SIG-M5 (cell line): Measurements from ENCODE around the gene OCA2.

Experiments
- DNase-seq: peaks from one replicate; lab custom pipeline; 2025; lab: John Stamatoyannopoulos, UW

The OCA2 gene

DNA sequence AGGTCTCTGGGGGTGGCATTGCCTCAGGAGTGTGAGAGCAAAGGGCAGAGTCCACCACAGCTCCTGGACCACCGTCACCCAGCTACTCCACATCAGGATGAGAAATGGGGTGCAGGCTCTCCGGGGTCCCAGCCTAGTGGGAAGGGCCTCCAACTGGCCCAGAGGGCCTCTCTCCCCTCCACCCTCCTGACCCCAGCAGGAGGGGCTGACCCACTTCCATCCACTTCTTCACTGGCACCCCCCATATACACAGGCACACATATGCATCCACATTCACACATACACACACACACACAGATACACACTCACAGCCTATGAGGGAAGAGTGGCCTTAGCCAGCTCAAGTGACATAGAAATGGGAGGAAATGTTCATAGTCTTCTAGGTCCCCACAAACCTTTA is 286.0 kb downstream of the OCA2 start:
- no peak for DNase-seq

DNA sequence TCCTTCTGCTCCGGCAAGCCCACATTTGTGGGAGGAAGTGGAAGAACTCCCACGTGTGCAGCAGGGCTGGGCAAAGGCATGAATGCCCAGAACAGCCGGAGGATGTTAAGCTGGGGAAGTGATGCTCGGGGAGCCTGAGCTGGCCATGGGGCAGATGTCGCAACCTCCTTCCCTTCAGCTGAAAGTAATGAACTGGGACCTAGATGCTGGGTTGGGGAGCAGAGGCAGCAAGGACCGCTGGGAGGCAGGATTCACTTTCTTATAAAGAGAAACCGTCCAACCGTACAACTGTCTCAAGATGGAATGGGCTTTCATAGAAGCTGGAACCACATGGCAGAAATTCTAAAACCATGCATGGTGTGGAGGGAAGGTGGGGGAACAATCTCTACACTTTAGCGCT is 290.9 kb downstream of the OCA2 start:
- DNase-seq = no peak

DNA sequence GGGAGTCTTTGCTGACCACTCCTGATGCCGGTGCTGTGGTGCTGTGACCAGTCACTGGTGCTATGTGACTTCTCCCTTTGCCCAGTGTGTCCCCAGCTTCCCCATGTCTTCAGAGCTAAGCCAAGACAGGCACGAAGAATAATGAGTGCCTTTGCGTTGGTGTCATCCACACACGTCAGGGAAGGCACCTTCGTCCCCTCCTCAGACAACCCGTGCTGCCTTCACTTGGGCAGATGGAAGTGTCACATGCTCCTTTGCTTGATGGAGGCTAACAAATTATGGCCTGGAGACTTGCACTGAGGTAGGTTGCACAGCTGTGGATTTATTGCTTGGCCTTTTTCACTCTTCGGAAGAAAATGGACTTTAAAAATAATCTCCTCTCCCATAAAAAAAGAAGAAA is 291.8 kb downstream of the OCA2 start:
- no peak for DNase-seq

DNA sequence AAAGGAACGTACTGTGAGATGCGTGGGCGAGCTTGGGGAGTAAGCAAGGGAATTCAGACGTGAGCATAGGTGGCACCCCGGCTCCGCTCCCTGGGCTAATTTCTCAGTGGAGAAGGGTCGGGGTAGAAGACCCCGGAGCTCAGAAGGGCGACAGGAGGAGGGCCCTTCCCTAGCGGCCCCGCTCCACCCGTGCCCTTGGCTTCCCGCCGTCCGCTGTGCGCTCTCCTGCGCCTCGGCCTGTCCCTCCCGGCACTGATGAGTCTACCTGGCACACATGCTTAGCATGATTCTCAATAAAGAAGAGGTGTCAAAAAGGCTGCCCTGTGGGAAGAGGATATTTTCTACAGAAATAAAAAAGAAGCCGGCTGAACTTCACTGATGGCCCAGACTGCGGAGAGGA is 292.7 kb downstream of the OCA2 start:
- DNase-seq = no peak

DNA sequence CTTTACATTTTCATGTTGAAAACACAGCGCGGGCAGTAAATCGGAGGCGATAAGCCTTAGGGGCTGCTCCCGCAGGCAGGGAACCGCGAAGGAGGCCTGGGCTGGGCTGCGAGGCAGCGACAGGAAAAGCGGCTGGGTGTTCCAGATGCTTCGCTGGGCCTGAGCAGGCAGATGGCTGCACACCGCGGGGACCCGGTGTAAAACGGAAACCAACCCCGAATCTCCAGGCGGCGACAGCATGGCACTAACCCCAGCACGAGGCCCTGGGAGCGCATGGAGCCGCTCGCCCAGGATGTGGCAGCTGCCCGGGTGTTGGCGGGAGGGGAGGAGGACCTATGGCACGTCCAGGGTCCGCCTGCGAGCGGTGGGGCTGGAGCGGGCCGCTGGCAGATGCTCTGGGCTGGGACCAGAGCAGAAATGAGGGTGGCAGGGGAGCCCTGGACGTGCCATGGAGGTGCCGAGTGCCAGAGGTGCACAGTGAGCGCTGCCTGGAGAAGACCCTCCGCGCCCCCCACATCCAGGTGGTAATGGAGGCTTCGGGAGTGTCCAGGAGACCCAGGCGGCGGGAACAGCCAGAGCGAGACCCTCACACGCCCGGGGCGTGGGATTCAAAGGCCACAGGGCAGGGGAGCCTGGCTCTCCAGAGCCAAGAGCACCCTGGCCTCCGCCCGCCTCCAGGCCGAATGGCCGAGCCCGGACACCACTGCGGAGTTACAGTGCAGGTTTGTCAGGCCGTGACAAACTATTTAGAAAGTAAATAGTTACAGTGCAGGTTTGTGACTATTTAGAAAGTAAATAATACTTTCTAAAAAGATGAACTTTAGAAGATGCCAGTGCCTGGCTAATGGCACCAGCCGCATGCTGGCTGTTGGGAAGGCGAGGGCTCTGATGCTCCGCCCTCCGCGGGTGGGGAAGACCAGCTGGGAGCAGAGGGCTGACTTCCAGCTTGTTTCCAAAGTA is 293.6 kb downstream of the OCA2 start:
- DNase-seq = no peak

DNA sequence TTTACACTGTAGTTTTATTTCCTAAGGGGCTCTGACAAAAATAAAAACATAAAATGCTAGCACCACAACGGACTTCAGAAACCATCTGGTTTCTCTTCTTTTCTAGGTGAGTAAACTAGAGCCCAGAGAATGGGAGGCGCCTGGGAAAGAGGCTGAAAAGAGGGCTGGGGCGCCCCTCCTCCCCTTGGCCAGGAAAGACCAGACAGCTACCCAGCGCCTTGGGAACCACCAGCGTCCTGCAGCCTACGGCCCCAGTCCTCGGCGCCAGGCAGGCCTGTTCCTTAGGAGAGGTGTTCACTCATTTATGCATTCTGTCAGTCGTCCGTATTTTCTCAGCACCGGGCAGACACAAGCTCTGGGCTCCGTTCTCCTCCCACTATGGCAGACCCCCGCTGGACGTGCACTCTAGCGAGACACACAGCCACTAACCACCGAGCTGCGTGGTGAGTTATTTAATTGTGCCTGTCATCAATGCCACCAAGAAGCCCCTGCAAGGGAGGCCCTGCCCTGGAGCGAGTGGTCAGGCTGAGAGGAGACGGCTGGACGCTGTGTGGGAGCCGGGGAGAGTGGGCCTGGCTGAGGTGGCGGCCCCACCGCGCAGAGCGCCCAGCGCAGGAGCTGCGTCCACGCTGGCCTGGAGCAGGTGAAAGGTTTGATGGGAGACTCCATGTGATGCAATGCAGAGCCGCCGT is 294.4 kb downstream of the OCA2 start:
- DNase-seq = no peak

DNA sequence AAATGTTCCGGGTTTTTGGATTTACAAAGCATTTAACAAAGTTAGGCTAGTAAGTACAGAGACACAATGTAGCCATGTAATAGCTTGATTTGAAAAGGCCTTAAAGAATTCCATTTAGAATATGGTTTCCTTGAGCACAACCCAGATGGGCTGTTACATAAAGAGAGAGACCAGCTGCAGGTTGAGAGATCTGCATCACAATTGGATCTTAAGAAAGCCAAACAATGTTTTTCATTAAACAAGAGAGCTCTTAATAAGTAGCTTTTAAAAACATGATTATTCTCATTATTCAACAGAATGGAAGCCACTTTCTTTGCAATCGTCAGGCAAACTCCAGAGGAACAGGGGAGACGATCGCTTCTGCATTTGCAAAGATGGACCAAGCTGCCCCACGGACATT is 300.3 kb downstream of the OCA2 start:
- no peak for DNase-seq

DNA sequence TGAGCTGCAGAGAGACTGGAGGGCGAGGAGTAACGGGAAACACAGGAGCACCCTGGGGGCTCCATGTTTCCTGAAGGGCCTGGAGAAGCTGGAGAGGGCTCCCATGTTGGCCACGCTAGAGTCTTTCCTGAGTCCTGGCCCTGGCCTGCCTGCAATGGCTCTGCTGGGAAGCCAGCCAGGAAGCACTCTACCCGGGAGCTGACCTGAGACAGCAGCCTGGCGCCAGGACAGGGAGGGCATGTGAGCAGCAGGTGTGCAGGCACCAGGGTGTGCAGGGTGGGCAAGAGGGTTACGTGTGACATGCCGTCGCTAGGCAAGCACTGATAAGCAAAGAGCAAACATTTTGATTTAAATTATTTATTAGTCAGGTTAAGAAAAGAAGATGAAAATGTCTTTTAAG is 301.4 kb downstream of the OCA2 start:
- no peak for DNase-seq

DNA sequence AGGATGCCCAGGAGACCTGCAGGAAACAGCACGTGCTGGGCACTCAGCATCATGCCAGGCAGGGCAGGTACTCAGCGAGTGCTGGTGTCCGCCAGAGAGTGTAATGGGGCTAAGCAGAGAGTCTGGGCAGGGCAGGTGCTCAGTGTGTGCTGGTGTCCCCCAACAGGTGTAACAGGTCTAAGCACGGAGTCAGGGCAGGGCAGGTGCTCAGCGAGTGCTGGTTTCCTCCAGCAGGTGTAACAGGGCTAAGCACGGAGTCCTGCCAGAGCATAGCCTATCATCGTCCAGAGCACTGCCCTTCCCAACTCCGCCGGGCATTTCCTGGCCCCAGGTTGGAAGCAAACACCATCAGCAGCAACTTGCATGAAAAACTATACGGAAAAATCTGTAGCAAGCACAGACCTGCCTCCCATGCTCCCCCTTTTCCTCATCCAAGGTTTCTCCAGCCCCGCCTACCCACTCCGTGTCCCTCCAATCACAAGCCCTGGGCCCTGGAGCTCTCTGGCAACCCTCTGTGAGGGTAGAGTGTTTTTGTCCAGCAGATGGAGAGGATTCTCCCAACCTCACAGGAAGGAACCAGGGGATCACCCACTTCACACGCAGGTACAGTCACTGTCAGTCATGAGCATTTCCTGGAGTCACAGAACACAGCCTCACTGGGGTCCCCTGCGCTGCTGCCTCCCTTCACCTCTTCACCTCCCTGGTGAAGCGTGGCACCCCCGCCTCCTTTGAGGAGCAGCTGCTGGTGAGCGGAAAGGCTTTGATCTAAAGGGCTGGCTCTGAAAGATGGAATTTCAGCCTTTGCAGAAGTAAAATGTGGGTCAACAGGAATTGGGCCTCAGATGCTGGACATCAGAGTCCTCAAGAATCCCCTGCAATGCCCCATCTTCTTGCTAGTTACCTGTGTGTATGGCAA is 302.5 kb downstream of the OCA2 start:
- no peak for DNase-seq

DNA sequence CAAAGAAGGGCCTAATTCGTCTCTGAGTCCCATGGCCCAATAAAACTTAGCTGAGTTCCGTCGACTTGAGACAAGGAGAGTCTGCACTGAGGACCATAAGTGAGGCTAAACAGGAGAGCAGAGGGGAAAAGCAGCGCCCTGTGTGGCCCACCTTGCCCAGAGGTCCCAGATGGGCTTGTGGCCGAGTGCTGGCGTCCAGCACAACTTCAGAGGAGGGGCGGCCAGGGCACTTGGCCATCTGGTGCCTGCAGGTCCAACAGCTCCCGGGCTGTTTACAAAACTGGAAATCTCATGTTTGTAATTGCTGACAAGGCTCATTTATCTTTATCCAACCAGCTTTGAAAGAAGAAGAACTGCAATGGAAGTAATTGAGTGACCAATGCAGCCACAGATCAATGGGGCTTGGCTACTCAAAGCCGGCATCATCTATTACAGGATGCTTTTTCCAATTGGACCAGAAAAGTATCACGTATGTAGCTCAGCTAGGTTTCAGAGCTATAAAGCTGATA is 306.3 kb downstream of the OCA2 start:
- no peak for DNase-seq

DNA sequence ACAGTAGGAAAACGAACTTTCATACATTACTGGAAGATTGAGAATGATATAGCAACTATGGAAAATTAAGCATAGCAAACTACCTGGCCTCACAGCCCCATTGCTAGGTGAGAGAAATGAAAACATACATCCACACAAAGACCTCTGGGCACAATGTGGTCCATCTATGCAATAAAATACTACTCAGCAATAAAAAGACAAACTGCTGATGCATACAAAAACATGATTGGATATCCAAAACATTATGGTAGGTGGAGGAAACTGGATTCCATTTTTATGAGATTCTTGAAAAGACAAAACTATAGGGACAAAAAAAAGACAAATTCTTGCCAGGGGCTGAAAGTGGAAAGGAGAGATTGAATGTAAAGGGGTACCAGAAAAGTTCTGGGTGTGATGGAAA is 308.8 kb downstream of the OCA2 start:
- DNase-seq = no peak

DNA sequence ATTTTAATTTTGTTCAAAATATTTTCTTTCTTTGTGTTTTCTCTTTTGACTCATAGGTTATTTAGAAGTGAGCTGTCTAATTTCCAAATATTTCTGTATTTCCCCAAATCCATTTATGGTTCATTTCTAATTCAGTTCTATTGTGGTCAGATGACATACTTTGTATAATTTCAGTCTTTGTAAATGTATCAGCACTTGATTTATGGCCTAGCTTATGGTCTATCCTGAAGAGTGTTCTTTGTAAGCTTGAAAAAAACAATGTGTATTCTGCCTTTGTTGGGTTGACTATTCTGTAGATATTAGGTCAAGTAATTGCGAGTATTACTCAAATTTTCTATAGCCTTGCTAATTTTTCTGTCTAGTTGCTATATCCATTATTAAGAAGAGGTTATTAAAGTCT is 311.2 kb downstream of the OCA2 start:
- DNase-seq = no peak

DNA sequence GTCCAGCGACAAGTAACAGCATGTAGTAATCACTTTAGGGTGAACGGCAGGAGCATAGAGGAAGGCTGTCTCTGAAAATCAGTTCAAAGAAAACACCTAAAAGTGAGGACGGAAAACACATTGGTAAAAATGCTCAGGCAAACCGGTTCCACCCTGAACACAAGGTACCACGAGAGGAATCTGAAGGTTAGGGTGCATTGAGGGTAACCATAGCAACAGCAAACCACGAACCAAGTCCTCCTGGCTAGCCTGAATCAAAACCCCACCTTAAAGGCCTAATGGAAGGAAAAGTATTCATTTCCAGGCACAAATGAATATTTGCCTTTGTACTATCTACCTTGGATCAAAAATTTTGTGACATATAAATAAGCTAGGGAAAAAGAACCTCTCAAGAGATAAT is 315.0 kb downstream of the OCA2 start:
- DNase-seq = no peak

DNA sequence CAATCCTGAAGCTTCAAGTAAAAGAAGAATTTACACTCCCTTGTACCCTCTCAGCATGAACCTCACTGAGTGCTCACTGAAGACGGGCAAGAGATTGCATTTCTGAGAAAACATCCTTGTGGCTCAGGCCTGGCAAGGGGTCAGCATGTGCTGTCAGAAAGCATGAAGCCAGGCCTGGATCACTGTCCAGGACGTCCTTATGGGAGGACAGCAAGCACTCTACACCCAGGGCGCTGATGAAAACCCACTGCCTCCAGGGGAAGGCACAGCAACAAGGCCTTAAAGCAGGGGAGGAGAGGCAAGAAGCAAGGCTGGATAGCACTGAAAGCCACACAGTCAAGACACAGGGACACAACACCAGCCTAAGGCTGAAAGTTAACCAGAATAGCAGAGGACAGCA is 315.4 kb downstream of the OCA2 start:
- DNase-seq = no peak

DNA sequence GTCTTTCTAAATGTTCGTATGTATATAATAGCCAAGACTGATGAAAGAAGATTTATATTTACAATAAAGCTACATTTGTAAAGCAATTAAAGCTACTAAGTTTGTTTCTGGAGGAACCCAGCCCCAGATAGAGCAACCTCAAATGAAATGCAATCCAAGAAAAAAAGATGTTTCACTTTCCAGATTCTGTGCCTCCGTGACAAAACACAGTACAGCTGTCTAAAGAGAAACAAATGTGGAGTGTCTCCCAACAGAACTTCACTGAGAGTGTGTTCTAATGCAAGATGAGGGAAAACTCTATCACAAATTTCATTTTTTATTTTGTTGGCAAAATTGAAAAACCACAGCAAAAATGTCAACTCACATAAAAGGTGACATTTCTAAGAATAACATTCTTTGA is 317.0 kb downstream of the OCA2 start:
- DNase-seq = no peak

DNA sequence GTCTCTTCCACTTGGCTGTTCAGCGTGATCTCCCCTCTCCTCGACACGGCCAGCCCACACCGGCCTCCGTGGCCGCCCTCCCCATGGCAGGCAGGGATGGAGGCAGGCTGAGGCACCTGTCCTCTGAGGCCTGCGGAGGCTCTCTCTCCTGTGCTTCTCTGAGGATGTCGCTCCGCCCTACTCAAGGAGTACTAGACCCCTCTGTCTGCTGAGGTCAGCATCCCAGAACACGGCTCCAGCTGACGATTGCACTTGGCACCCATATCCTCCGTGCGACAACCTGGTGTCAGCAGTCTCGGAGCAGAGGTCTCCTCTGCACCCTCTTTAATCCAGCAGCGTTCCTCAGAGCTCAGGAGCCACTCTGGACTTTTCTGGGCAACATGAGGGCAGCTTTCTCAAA is 322.6 kb downstream of the OCA2 start:
- DNase-seq = no peak

DNA sequence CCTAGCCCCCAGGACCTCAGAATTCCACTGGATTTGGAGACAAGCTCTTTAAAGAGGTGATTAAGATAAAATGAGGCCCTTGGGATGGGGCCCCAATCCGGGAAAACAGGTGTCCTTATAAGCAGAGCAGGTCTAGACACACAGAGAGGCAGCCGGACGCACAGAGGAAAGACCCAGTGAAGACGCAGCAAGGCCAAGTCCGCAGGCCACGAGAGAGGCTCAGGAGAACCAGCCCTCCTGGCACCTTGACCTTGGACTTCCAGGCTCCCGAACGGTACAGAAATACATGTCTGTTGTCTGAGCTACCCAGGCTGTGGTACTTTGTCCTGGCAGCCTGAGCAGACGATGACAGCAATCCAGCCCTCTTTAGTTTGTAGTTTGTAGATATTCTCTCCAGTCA is 324.5 kb downstream of the OCA2 start:
- DNase-seq = no peak

DNA sequence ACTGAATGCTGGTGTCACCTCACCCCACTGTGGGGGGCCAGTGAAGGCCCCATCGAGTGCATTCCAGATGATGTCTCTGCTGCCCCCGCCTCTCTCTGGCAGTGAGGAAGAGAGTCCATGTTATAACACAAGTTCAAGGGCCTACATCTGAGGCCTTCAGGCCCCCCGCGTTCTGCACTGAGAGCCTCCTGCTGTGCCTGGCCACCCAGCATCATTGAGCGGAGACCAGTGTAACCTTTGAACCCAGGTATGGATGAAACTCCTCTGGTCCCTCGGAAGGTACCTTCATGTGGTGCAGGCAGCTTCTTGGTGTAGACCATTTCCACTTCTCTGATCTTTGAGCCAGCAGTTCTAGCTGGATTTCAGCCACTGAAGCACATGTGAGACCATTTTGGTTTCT is 324.9 kb downstream of the OCA2 start:
- no peak for DNase-seq

DNA sequence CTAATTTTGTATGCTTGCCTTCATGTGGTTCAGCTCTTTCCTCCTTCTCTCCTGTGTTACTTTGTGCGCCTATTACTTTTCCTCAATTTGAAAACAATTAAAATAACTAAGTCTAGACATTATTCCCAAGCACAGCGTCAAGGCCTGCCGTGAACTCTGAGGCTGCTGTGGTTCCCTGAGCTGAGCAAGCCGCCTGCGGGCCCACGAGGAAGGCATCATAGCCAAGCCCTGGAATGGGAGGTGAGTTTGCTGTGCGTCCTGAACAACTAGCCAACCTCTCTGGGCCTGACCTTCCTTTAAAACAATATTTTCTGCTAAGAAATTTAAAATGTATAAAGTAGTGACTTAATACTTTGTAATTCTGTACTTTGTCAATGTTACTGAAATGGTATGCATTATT is 327.2 kb downstream of the OCA2 start:
- DNase-seq = no peak

DNA sequence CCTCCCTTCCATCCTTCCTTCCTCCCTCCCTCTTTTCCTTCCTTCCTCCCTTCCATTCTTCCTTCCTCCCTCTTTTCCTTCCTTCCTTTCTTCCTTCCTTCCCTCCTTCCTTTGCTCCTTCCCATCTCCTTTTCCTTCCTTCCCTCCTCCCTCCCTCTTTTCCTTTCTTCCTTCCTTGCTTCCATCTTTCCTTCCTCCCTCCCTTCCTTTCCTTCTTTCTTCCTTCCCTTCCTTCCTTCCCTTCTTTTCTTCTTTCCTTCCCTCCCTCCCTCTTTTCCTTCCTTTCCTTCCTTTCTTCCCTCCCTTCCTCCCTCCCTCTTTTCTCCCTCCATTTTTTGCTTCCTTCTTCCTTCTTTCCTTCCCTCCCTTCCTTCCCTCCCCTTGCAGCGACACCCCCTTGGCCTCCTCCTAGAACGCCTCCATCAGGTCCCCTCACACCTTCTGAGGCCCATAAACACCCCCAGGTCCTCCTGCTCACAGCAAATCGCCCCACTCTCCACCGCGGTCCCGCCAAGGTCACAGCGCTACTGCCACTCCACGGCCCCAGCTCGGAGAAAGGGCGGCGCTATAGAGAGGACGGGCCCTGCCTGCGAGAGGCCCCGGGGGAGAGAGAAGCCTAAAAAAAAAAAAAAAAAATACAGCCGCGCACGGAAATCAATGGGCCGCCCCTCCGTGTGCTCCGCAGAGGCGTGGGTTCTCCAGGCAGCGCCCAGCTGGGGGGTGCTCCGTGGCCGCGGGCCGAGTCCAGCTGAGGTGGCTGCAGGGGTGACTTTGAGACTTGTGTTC is 328.2 kb downstream of the OCA2 start:
- DNase-seq = no peak

DNA sequence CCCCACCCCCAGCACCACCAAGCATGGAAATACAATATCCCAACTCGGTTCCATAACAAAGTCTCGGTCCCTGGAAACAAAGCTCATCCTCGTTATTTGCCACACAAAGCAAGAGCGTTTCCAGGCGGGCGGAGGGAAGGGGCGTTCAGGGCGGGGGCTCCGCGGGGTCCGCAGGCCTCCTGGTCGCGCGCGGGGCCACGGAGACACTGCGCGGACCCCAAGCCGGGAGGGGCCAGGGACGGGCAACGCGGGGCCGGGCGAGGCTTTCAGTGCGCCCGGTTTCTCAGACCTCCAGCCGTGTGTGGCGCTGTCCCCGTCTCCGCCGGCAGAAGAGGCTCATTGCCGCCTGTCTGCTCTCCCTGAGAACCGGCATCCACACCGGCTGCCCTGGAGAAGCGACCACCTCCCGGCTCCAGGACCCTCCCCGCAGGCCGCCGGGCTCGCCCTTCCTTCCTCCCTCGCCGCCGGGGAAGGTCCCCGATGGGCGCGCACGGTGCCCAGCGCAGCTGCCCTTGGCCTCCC is 329.0 kb downstream of the OCA2 start:
- no peak for DNase-seq
